NCI-H82 treated with DMSO at 0.1 percent for 48 hours (cell line): Measurements from ENCODE around the gene INO80E.

Source experiments
- DNase-seq: peaks from one replicate; lab custom pipeline; 2025; ENCODE audit not compliant: unreplicated experiment; lab: John Stamatoyannopoulos, UW

Gene INO80E

DNA sequence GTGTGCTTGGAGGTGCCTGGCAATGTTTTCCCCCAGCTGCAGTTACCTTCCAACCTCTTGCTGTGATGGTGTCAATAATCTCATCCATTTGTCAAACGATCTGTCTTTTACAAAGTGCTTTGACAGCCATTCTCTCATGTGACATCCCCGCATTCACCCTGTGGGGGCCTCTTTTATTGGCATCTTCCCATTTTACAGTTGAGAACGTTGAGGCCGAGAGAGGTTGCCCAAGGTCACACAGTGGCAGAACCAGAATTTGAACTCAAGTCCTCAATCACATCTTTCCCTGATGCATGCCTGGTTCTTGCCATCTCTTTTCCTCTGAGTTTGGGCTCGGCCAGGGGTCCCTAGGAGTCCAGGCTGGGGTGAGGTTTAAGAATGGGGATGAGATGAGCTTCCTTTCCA lies 20.9 kb upstream of the INO80E start:
- no peak for DNase-seq

DNA sequence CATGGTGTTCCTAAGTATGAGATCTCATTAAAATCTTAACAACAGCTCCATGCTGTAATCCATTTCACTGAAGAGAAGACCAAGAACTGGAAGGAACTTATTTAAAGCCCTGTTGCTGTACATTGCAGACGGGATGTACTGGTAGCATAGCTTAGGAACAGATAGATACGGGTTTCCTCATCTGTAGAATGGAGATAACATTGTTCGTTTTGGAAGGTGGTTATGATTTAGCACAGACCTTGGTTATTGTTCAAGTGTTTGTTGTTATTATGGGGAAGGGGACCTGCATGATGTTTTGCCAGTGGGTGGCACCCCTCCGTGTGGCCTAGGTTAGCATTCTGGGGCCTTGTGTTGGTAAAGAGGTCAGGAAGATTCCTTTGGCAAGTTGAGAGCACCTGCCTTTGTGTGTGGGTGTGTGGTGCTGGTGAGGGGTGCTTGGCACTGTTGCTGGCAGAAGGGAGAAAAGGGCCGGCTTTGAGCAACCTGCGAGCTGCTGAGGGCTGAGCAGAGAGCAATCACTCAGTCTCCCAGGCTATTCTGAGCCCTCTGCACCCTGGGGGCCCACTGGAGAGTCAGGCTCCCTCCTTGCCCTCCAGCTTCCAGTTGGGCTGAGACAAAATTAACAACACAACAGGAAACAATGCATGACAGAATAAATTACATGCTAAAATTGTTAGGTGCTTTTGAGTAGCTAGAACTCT lies 20.1 kb upstream of the INO80E start:
- DNase-seq: no peak

- DNase-seq: no peak
Measured at GRCh38 chr16:29977063-29977825, 18.8 kb upstream of the INO80E start.

GRCh38 chr16:29978081-29978480 lies 18.0 kb upstream of the INO80E start:
- no peak for DNase-seq

GRCh38 chr16:29978564-29979270 lies 17.3 kb upstream of the INO80E start:
- DNase-seq: no peak

DNA sequence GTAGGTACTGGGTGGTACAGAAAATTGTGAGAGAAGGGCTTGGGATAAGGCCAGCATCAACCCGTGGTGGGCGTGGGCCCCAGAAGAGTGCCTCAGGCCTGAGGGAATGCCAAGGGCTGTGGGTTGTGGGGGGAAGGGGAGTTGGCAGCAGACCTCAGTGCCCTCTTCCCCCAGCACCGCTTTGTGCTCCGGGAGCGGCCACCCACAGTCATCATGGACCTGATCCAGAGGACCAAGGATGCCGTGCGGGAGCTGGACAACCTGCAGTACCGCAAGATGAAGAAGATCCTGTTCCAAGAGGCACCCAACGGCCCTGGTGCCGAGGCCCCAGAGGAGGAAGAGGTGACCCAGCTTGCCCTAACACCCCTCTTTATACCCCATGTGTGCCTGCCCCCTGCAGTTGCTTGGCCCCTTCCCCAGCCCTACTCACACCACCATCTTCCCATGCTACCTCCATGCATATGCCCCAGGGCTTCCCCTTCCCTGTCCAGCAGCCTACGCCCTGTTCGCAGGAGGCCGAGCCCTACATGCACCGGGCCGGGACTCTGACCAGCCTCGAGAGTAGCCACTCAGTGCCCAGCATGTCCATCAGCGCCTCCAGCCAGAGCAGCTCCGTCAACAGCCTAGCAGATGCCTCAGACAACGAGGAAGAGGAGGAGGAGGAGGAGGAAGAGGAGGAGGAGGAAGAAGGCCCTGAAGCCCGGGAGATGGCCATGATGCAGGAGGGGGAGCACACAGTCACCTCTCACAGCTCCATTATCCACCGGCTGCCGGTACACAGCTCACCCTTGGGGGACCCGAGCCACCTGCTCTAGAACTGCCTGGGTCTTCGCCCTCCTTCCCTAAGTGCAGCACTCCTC lies 13.3 kb upstream of the INO80E start:
- no peak for DNase-seq

DNA sequence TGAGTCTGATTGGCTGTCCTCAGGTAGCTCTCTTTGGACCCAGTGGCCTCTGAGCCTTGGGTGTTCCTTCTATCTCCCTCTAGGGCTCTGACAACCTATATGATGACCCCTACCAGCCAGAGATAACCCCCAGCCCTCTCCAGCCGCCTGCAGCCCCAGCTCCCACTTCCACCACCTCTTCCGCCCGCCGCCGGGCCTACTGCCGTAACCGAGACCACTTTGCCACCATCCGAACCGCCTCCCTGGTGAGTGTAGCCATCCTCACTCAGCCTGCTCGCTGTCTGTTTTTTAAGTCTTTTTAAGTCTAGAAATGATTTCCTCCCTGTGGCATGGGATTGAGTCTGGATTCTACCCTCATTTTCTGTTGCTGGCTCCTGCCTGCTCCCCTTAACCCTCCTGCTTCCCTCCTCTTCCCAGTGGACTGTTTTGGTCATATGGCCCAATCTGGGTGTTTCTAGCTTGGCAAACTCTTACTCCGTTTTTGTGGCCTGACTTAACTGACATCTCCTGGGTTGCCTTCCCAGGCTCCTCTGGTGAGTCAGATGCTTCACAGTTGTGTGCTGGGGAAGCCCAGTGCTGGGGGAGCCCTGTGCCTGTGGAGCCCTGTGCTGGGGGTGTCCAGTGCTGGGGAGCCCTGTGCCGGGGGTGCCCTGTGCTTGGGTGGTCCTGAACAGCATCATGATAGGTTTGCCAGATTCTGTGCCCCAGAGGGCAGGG lies 12.5 kb upstream of the INO80E start:
- DNase-seq: no peak

DNA sequence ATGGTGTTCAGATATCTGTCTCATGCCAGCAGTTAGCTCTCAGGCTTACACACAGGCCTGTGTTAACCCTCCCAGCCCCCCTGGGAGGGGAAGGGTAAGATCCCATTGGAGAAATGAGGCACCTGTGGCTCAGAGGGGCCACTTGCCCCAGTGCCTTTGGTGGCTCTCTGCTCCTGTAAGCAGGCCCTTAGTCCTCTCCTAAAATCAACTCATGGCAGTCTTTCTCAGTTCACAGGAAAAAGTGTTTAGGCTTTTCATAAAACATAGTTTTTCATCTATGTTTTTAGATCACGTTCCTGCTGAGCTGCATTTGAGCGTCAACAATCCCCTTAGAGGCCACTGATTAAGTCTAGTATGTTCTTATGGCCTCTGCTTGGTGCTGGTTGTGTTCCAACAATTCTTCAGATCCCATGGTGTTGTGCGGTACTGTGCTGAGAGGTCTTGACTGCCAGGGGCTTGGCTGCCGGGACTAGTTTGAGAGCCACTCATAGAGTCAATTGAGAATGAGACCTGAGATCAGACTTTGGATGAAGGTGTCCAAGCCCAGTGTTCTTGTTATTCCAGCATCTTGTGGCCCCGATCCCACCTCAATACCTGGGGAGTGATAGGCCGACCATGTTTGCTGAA lies 11.8 kb upstream of the INO80E start:
- no peak for DNase-seq

DNA sequence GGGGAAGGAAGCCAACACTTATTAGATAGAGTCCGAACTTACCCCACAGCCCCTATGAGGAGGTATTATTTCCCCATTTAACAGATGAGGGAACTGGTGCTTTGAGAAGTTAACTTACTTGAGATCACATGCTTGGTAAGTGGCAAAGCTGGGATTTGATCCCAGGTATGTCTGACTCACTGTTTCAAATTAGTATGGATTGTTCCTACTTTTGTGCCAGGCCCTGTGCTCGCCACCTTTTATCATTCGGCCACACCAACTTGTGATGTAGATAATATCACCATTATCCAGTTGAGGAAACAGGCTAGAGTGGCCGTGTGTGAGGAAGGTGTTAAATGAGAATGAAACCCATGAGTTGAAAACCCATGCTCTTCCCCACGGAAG lies 11.3 kb upstream of the INO80E start:
- DNase-seq: no peak

- no peak for DNase-seq
Measured at GRCh38 chr16:29985271-29985811, 10.7 kb upstream of the INO80E start.

DNA sequence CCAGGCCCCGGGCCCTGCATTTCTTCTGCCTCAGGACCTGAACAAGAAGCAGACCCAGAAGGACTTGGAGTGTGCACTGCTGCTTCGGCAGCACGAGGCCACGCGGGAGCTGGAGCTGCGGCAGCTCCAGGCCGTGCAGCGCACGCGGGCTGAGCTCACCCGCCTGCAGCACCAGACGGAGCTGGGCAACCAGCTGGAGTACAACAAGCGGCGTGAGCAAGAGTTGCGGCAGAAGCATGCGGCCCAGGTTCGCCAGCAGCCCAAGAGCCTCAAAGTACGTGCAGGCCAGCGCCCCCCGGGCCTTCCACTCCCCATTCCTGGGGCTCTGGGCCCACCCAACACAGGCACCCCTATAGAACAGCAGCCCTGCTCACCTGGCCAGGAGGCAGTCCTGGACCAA lies 9.8 kb upstream of the INO80E start:
- DNase-seq: no peak

DNA sequence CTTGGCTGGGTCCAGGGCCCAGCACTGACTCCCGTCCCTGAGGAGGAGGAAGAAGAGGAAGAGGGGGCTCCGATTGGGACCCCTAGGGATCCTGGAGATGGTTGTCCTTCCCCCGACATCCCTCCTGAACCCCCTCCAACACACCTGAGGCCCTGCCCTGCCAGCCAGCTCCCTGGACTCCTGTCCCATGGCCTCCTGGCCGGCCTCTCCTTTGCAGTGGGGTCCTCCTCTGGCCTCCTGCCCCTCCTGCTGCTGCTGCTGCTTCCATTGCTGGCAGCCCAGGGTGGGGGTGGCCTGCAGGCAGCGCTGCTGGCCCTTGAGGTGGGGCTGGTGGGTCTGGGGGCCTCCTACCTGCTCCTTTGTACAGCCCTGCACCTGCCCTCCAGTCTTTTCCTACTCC lies 9.1 kb upstream of the INO80E start:
- no peak for DNase-seq

DNA sequence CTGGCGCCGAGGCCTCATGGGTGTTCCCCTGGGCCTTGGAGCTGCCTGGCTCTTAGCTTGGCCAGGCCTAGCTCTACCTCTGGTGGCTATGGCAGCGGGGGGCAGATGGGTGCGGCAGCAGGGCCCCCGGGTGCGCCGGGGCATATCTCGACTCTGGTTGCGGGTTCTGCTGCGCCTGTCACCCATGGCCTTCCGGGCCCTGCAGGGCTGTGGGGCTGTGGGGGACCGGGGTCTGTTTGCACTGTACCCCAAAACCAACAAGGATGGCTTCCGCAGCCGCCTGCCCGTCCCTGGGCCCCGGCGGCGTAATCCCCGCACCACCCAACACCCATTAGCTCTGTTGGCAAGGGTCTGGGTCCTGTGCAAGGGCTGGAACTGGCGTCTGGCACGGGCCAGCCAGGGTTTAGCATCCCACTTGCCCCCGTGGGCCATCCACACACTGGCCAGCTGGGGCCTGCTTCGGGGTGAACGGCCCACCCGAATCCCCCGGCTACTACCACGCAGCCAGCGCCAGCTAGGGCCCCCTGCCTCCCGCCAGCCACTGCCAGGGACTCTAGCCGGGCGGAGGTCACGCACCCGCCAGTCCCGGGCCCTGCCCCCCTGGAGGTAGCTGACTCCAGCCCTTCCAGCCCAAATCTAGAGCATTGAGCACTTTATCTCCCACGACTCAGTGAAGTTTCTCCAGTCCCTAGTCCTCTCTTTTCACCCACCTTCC lies 8.5 kb upstream of the INO80E start:
- no peak for DNase-seq

DNA sequence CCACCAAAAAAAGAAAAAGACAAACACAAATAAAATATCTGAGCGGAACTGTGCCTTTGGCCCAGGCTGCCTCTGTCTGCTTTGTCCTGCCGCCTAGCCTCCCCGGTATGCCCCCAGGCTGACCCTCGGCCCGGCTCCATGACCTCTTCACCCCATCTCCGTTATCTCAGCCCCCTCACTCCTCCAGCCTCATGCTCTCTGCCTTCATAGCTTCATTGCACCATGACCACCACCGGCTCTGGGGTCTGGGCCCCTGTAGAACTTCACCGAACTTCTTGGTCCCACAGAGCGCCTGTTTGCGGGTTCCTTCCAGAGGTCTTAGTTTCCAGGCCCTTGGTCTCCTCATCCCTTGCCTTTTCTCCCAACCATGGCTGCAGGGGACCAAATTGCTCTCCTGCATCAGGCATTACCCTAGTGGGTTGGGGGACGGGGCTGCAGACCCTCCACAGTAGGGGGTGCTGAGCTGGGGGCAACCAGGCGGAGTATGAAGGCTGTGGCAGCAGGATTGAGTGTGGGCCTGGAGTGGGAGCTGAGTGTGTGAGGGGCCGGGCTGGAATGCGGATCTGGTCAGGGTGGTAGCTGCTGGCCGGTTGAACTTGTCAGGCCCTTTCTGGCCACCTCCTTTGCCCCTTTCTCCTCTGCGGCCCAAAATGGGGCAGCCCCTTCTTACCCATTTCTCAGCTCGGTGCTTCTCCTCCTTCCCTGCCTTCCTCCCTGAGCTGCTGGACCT lies 7.5 kb upstream of the INO80E start:
- DNase-seq: no peak

- DNase-seq: no peak
Measured at GRCh38 chr16:29989111-29989858, 6.8 kb upstream of the INO80E start.

- DNase-seq: no peak
Measured at GRCh38 chr16:29990034-29990433, 6.0 kb upstream of the INO80E start.

GRCh38 chr16:29990883-29991570 lies 5.0 kb upstream of the INO80E start:
- no peak for DNase-seq
